ENCODE measurements around the gene SKA3. TPM values are rescaled to one million over a fixed set of nuclear protein-coding genes. Genes with fewer than 3 reads are reported as not detected.
A peak's percentile ranks its signal among the peaks of the same experiment; 100 is the strongest.

The SKA3 gene
- total and polyA plus RNA-seq, 2 of the 13 experiments (the other 11 are each of a cell fraction or from before 2014, with no cell fraction given) = 7.2 to 10.8 TPM

- TF ChIP-seq ZNF784 (CRISPR knock-in tag; IDR thresholded peaks at IDR 0.05; ENCODE audit: borderline replicate concordance) (no peak), REXO4 (CRISPR knock-in tag; IDR thresholded peaks at IDR 0.05; ENCODE audit: borderline replicate concordance) (0 out of 2 replicates have a peak, but pooled peaks have one; percentile 6), FOXA1 (IDR thresholded peaks at IDR 0.05) (no peak), FOXA1 (CRISPR knock-in tag; IDR thresholded peaks at IDR 0.05) (0 out of 2 replicates have a peak, but pooled peaks have one; percentile 3), HMGXB4 (CRISPR knock-in tag; IDR thresholded peaks at IDR 0.05; ENCODE audit: borderline replicate concordance in 1 of 2, low read depth in 1 of 2) (peak in 1 of 2 experiments; percentile 78; a peak in 1 of 4 replicates), KMT2B (CRISPR knock-in tag; IDR thresholded peaks at IDR 0.05) (peak; percentile 35; the same call in 1 of the 2 replicates), LBX2 (CRISPR knock-in tag; IDR thresholded peaks at IDR 0.05; ENCODE audit: borderline replicate concordance) (peak; percentile 52; the same call in 1 of the 2 replicates), ZNF557 (CRISPR knock-in tag; IDR thresholded peaks at IDR 0.05) (no peak), NFE2L1 (CRISPR knock-in tag; IDR thresholded peaks at IDR 0.05; ENCODE audit: borderline replicate concordance) (no peak; the same call in 1 of the 2 replicates), ZNF260 (CRISPR knock-in tag; IDR thresholded peaks at IDR 0.05; ENCODE audit: borderline replicate concordance, low read depth) (no peak), ZSCAN31 (CRISPR knock-in tag; IDR thresholded peaks at IDR 0.05; ENCODE audit: low read depth) (peak; percentile 0; the same call in 1 of the 2 replicates), HNF1B (CRISPR knock-in tag; IDR thresholded peaks at IDR 0.05) (no peak), HNRNPL (IDR thresholded peaks at IDR 0.05; ENCODE audit: low read depth, low read length) (no peak), NFIC (IDR thresholded peaks at IDR 0.05; ENCODE audit: low read length) (no peak), EHMT2 (IDR thresholded peaks at IDR 0.05; ENCODE audit: borderline replicate concordance, low read depth, low read length) (no peak), ZNF800 (CRISPR knock-in tag; IDR thresholded peaks at IDR 0.05) (0 out of 2 replicates have a peak, but pooled peaks have one; percentile 2), ZNF136 (CRISPR knock-in tag; IDR thresholded peaks at IDR 0.05; ENCODE audit: low read depth) (no peak), AGO2 (optimal IDR thresholded peaks at IDR 0.05; ENCODE audit: low read depth, low read length) (peak; percentile 52), WIZ (CRISPR knock-in tag; IDR thresholded peaks at IDR 0.05) (0 out of 2 replicates have a peak, but pooled peaks have one; percentile 8), ZFP62 (CRISPR knock-in tag; IDR thresholded peaks at IDR 0.05) (no peak), CCAR2 (optimal IDR thresholded peaks at IDR 0.05; ENCODE audit: low read depth, low read length) (no peak), ZBTB7A (CRISPR knock-in tag; IDR thresholded peaks at IDR 0.05) (0 out of 2 replicates have a peak, but pooled peaks have one; percentile 32), ZNF451 (CRISPR knock-in tag; IDR thresholded peaks at IDR 0.05) (peak; percentile 8; the same call in 1 of the 2 replicates), ZNF30 (CRISPR knock-in tag; IDR thresholded peaks at IDR 0.05) (peak; percentile 65; the same call in 1 of the 2 replicates), ATF7-NPFF (CRISPR knock-in tag; IDR thresholded peaks at IDR 0.05; ENCODE audit: low read depth) (0 out of 2 replicates have a peak, but pooled peaks have one; percentile 4)
Observed at GRCh38 chr13:21176982-21177284, 581 bp upstream of the SKA3 start (continued).
